NCI-H2107 (cell line): ENCODE data around the gene ZNF699.
A peak's percentile ranks its signal among the peaks of the same experiment; 100 is the strongest.
"Not testable (repeated sequence)": the region's sequence is repeated elsewhere in the genome, so short reads cannot be mapped to it uniquely, and the experiment has no call there.

ENCODE experiments used
- DNase-seq: peaks from one replicate; lab custom pipeline; 2025; lab: John Stamatoyannopoulos, UW

ZNF699 gene

DNA sequence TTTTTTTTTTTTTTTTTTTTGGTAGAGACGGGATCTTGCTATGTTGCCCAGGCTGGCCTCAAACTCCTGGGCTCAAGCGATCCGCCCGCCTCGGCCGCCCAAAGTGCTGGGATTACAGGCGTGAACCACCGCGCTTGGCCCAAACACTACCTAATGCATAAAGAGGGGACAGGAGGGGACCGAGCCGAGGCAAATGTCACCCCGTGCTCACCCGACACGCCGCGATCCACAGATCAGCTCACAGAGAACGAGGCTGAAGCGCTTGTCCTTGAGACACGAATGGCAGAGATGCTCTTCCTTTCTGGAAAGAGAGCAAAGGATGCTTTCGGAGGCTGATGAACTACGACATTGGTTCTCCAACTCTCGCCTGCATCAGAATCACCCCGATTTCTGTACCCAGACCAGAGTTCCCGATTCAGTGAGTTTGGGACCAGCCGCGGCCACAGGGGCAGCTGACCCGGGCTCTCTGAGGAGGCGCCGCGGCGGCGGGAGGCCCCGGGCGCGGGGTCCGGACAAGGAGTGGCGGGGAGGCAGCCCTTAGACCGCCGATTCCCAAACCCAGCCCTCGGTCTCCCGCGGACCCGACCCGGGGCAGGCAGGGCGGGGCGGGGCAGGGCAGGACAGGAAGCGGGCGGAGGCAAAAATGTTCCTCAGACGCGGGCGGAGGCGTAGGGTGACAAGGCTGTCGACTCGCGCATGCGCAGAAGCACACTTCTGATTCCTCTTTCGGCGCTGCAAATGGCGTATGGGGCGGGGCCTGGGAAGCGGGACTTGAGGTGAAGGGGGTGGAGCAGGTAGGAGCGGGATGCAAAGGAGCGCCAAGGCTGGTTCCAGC lies at the start of gene ZNF699:
Gene ZNF699 (minus strand): TSS at position 700 of the 835 bp plus-strand sequence. CDS start 4,719 bp downstream, outside the sequence.
- peak; percentile 97 for DNase-seq

- no peak for DNase-seq
Observed at GRCh38 chr19:9354651-9355050, 45.0 kb upstream of the ZNF699 start.

- DNase-seq = no peak
Observed at GRCh38 chr19:9353011-9353410, 43.4 kb upstream of the ZNF699 start.

- no peak for DNase-seq
Observed at GRCh38 chr19:9352505-9352904, 42.9 kb upstream of the ZNF699 start.

DNA sequence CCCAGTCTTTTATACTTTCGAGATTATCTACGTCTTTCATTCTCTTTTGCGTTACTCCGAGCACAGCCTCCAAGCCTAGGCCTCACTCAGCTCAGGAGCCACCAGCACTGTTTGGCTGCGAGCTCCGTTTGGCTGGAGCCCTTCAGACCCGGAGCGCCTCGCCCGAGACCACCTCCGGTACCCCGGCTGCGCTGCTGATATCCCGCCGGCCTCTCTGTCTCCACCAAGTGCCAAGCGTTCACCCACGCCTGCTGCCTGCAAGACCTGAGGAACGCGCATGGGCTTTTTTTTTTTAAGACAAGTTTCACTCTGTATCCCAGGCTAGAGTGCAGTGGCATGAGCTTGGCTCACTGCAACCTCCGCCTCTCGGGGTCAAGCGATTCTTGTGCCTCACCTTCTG lies 39.0 kb upstream of the ZNF699 start:
- DNase-seq = no peak

GRCh38 chr19:9348253-9348652 lies 38.6 kb upstream of the ZNF699 start:
- DNase-seq = no peak

- DNase-seq = no peak
Observed at GRCh38 chr19:9345005-9345404, 35.4 kb upstream of the ZNF699 start.

- no peak for DNase-seq
Observed at GRCh38 chr19:9342610-9343304, 33.1 kb upstream of the ZNF699 start.

- DNase-seq = no peak
Observed at GRCh38 chr19:9329999-9330398, 20.4 kb upstream of the ZNF699 start.

DNA sequence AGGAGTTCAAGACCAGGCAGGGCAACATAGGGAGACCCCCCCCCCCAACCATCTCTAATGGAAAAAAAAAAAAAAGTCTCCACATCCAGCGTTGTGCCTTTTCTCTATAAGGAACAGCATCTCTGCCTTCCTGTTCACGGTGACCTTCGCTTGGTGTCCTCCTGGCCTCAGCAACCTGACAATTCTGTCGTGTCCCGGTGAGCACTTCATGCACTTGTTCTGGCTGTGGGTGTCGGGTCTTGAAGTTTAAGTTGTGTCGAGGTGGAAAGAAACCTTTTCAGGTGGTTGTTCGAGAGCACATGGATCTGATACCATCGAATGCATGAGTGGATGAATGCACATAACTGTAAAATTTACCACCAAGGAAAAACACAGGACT lies 14.9 kb upstream of the ZNF699 start:
- no peak for DNase-seq

DNA sequence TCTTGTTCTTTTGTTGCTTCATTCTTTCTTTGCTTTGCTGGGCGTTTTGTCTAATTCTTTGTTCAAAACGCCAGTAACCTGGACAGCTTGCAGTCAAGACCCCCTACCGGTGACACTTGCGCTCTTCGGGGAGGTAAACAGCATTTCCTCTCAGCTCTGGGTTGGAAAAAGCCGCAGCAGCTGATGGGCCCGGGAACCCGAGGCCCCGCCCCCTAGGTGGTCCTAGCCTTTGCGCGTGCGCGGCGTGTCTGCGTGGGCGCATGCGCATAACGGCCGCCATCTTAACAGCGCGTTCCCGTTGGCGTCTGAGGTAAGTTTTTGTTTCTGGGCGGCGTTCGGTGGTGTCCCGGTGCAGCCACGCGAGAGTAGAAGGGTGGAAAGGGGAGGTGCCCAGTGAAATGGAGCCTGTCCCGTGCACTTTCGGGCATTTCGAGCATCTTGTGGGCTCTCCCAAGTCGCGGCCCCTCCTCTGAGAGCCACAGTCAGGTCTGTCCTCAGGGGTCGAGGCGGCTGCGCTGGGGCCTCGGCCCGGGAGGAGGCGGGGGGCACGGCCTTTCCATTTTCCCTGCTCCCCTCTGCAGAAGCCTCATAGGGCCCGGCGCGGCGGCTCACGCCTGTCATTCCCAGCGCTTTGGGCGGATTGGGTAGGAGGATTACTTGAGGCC lies 14.4 kb upstream of the ZNF699 start, which contains the start of gene ZNF559:
Gene ZNF559 (plus strand): TSS at position 261 of the 665 bp plus-strand sequence. CDS start 14,371 bp downstream, outside the sequence.
- peak; percentile 93 for DNase-seq

DNA sequence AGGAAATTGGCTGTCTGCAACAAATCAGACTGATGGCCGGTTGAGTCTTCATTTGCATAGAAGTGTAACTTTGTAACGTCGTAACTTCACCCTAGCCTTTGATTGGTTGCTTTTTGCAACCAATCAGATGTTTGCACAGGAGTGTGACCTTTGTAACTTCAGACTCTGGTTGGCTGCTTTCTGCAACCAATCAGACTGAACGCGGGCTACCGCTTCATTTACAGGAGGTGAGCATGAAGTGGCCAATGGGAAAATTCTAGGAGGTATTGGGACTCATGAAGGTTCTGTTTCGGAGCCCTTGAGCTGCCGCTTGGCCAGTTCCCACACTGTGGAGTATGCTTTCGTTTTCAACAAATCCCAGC lies 13.9 kb upstream of the ZNF699 start:
- no peak for DNase-seq

- DNase-seq = not testable (repeated sequence)
Observed at GRCh38 chr19:9322201-9322600, 12.6 kb upstream of the ZNF699 start.

DNA sequence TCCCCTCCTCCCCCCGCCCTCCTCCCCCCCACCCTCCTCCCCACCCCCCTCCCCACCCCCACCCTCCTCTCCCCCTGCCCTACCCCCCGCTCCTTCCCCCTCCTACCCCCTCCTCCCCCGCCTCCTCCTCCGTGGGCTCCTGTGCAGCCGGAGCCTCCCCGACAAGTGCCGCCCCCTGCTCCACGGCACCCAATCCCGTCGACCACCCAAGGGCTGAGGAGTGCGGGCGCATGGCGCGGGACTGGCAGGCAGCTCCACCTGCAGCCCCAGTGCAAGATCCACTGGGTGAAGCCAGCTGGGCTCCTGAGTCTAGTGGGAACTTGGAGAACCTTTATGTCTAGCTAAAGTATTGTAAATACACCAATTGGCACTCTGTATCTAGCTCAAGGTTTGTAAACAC lies 12.1 kb upstream of the ZNF699 start:
- DNase-seq = not testable (repeated sequence)

DNA sequence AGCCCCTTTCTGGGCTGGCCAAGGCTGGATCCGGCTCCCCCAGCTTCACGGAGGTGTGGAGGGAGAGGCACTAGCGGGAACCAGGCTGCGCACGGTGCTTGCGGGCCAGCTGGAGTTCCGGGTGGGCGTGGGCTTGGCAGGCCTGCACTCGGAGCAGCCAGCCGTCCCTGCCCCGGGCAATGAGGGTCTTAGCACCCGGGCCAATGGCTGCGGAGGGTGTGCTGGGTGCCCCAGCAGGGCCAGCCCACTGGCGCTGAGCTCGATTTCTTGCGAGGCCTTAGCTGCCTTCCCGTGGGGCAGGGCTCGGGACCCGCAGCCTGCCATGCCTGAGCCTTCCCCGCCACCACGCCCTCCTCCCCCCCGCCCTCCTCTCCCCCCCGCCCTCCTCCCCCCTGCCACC lies 11.7 kb upstream of the ZNF699 start:
- DNase-seq = no peak

DNA sequence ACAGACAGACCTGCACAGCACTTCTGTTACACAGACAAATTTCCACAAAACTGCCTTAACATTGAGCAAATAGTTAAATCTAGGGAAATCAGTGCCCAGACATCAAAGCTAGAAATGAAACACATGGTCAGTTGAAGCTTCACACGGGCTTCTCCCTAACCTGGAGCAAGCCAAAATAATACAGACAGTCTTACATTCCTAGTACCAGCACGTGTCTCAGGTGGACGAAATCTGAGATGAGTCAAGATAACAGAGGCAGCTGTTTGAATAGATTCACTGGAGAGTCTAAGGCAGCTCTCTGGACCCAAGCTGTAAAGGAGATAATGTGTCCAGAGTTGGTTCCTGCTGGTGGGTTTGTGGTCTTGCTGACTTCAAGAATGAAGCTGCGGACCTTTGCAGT lies 4.1 kb upstream of the ZNF699 start:
- DNase-seq = no peak

DNA sequence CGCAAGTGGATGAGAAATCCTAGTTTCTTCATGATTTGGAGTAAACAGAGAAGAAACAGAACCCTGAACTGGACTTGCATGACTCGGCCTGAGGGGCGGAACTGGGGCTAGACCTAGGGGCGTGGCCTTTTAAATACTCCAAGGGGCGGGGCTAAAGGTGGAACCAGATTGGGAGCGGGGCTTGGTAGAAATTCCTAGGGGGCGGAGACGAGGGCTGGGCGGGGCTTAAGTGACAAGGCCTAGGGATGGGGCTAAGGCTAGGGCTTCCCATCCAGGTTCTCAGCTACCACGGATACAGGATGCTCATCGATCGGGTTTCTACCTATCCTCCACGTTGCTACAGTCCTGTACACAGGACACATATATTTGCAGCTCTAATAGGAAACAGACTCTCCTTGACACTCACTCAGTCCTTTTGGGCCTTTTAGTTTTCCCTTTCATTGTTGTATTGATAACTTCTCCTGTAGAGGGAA lies 372 bp upstream of the ZNF699 start:
- peak; percentile 92 for DNase-seq

GRCh38 chr19:9308091-9308770 lies 1.4 kb downstream of the ZNF699 start:
- no peak for DNase-seq

- DNase-seq = no peak
Observed at GRCh38 chr19:9306443-9306842, 3.2 kb downstream of the ZNF699 start.

DNA sequence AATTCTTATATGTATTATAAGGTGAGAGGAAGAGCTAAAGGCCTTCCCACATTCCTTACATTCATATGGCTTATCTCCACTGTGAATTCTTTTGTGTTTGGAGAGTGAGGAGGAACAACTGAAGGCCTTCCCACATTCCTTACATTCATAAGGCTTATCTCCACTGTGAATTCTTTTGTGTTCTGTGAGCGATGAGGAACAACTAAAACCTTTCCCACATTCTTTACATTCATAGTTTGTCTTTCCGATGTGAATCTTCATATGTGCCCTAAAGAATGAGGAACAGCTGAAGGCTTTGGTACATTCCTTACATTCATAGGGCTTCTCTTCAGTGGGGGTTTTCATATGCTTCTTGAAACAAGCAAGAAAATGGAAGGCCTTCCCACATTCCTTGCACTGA lies 13.3 kb downstream of the ZNF699 start:
- no peak for DNase-seq

DNA sequence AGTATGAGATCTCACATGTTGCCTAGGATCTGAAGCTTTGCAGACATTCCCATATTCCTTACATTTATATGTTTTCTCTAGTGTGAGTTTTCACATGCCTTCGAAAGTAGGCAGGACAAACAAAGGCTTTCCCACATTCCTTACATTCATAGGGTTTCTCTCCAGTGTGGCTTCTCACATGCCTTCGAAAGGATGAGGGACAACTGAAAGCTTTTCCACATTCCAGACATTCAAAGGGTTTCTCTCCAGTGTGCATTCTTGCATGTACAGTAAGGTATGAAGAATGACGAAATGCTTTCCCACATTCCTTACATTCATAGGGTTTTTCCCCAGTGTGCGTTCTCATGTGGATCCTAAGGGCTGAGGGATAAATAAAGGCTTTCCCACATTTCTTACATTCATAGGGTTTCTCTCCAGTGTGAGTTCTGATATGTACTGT lies 14.2 kb downstream of the ZNF699 start:
- no peak for DNase-seq
